HG02938 (cell line): Measurements from ENCODE around the gene TRIM54.

ENCODE experiments used
- ATAC-seq: cut with Tn5 transposase; IDR thresholded peaks from one replicate; pipeline ENCODE4 v1.9.1; 2021; ENCODE audit warnings: mild to moderate bottlenecking, moderate library complexity; ENCODE audit not compliant: unreplicated experiment

TRIM54 gene, protein sequence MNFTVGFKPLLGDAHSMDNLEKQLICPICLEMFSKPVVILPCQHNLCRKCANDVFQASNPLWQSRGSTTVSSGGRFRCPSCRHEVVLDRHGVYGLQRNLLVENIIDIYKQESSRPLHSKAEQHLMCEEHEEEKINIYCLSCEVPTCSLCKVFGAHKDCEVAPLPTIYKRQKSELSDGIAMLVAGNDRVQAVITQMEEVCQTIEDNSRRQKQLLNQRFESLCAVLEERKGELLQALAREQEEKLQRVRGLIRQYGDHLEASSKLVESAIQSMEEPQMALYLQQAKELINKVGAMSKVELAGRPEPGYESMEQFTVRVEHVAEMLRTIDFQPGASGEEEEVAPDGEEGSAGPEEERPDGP

DNA sequence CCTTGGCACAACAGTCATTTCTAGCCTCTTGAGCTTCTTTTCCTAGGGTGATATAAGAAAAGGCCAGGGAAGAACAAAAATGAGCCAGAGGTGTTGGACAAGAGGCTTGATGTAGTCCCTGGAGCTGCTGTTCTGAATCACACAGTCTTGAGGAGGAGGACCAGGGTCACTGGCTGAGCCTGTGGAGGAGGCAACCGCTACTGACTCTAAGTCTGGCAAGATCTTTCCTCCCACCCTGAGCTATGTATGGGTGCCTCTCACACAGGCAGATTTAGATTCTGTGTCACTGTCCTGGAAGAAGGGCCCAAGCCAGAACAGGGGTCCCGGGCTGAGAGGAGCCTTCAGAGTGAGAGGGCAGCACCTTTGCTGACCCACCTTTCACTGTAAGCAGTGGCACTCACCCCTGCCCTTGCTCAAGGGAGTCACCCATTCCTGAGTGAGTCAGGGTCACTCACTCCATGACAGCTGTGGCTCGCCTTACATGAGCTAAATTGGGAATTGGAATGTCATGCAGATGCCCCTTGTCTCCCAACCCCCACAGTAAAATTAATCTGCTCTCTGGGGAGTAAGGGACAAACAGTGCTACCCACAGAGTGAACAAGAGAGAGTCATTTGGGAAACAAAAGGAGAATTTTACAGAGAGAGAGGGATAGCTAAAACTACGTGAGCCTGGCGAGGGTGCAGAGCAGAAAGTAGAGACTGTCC is at the start of gene TRIM54:
TRIM54 (plus strand) TSS at position 575 of the 705 bp plus-strand sequence. CDS start 303 bp downstream, outside the sequence.
- ATAC-seq = no peak

DNA sequence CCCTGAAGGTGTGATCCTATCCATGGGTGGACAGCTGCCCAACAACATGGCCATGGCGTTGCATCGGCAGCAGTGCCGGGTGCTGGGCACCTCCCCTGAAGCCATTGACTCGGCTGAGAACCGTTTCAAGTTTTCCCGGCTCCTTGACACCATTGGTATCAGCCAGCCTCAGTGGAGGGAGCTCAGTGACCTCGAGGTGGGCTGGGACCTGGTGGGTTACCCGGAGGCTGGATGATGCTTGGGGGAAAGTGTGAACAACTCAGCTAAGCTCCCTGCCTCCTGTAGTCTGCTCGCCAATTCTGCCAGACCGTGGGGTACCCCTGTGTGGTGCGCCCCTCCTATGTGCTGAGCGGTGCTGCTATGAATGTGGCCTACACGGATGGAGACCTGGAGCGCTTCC is 48.9 kb upstream of the TRIM54 start:
- ATAC-seq = no peak

DNA sequence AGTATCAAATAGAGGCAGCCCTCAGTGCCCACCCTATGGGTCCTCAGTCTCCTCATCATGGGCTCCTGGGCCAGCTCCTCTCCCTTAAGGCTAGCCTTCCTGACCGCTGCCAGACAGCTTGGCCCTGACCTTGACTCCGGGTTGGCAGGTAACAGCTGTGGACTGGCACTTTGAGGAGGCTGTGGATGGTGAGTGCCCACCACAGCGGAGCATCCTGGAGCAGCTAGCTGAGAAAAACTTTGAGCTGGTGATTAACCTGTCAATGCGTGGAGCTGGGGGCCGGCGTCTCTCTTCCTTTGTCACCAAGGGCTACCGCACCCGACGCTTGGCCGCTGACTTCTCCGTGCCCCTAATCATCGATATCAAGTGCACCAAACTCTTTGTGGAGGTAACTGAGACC is 46.1 kb upstream of the TRIM54 start:
- ATAC-seq = no peak

- ATAC-seq = no peak
These were observed 45.6 kb upstream of the TRIM54 start for GRCh38 chr2:27236626-27237025.

GRCh38 chr2:27237341-27237945 is 44.8 kb upstream of the TRIM54 start:
- no peak for ATAC-seq

- ATAC-seq = no peak
These were observed 43.3 kb upstream of the TRIM54 start for GRCh38 chr2:27238976-27239375.

DNA sequence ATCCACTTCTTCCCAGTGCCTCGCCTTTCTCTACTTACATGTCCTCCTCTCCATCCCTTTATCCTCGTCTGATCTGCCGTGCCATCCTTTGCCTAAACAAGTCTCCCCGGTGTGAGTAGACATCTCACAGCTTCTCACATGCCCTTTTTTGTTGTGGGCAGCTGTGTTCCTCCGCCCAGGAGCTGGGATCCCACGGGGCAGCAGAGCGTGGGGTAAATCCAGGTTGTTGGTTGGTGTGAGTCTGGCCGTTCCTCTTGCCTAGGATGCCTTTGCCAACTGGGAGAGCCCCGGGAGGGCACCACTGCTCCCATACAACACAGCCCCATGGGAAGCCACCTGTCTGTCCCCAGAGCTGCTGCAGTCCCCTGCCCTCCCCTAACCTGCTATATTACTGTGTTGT is 41.8 kb upstream of the TRIM54 start:
- ATAC-seq = no peak

GRCh38 chr2:27241761-27242613 is 40.2 kb upstream of the TRIM54 start:
- ATAC-seq = no peak

DNA sequence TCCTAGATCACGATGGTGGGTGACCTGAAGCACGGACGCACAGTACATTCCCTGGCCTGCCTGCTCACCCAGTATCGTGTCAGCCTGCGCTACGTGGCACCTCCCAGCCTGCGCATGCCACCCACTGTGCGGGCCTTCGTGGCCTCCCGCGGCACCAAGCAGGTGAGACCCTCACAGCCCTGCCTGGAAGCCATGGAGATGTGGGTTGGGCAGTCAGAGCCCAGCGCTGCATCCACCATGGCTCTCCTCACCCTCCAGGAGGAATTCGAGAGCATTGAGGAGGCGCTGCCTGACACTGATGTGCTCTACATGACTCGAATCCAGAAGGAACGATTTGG is 39.6 kb upstream of the TRIM54 start:
- no peak for ATAC-seq

DNA sequence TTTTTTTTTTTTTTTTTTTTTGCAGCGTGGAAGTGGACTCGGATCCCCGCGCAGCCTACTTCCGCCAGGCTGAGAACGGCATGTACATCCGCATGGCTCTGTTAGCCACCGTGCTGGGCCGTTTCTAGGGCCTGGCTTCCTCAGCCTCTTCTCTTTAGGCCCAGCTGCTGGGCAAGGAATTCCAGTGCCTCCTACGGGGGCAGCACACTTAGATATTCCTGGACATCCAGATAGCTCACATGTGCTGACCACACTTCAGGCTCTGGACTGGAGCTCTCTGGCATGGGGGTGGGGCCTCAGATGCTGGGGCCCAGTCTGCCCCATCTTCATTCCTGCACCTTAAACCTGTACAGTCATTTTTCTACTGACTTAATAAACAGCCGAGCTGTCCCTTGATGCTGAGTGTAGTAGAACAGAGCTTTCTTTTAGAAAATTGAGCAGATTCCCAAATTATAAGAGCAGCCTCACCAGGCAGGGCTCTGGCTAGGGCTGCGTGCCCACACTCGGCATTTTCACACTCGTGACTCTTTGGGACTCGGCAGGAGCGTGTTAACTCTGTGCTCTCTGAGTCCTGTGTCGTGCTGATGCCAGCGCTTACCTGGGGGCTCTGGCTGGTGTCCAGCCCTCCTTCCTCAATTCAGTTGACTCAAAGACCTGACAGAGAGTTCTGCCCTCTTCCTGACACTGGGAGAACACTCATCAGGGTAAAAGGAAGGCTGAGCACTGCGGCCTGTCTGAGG is 38.7 kb upstream of the TRIM54 start:
- ATAC-seq = no peak

GRCh38 chr2:27245116-27245515 is 37.1 kb upstream of the TRIM54 start:
- no peak for ATAC-seq

DNA sequence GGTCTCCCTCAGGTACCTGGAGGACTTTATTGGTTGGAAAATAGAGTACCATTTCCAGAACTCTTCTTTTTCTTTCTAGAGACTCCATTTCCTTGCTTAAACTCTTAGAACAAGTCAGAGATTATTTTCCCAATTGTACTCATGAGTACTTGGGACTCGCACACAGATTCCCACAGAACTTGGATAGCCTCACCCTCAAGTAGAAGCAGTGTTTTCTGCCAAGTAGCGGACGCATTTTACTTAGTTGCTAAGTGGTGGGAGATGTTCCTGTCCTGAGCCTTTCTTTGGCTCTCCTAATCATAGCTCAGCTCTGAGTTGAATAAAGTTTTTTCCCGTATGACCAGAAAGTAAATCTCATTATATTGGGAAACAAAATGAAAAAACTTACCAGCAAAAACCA is 36.6 kb upstream of the TRIM54 start:
- no peak for ATAC-seq

- no peak for ATAC-seq
These were observed 34.3 kb upstream of the TRIM54 start for GRCh38 chr2:27247893-27248292.

- no peak for ATAC-seq
These were observed 32.9 kb upstream of the TRIM54 start for GRCh38 chr2:27249159-27249890.

DNA sequence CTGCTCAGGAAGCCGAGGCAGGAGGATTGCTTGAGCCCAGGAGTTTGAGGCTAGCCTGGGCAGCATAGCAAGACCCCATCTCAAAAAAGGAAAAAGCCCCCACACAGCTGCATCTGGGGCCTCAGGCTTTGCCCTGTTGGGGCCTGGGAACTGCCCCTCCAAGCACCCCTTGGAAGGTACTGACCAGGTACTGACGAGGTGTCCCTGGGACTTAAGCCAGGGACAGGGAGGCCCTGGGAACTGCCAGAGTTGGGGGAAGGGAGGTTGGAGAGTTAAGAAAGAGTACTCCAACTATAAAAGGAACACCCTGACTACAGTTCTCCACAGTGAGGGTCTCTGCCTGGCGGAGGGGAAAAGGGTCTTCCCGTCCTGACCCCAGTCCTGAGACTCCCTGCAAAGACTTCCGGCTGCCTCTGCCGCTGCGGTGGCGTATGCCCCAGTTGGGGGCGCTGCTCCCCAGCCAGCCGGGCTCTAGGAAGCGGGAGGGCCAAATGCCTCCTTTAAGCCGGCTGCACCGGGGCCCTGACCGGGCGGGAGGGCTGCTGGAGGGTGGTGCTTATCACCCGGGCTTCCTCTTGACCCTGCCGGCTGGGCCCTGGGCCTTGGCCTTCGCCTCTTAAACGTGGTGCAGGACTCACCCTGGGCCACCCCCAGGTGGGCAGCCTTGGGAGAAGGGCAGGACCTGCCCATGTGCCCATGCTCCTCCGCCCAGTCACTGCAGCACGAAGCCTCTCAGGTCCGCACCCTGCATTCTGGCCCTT is 32.2 kb upstream of the TRIM54 start:
- no peak for ATAC-seq

DNA sequence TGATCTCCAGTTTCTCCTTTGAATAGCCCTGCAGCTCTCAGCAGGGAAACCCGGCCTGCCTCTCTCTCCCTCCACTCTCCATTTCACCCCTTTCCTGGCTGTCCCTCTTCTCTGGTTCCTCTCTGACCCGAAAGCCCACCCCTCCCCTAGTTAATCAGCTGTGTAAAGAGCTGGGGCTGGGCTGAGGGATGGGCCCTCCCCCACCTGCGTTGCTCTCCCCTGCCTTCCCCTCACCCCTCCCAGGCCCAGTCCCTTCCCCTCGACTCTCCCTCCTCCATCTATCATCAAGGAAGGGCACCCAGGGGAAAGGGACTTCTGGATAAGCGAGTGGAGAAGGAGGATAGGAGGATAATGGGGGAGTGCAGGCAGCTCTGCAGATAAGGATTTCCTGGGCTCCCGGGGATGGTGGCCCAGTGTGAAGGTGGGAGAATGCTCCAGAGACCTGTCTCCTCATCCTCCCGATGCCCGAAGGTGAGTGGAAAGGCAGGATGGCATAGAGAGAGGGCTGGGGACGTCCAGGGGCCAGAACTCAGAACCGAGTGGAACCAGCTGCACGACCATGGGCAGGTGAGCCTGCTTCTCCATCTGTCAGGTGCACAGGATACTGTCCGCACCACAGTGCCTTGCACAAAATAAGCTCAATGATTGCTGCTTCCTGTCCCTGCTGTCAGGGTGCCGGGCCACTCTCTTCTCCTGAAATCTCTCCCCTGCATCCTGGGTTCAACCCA is 31.4 kb upstream of the TRIM54 start:
- ATAC-seq = no peak

DNA sequence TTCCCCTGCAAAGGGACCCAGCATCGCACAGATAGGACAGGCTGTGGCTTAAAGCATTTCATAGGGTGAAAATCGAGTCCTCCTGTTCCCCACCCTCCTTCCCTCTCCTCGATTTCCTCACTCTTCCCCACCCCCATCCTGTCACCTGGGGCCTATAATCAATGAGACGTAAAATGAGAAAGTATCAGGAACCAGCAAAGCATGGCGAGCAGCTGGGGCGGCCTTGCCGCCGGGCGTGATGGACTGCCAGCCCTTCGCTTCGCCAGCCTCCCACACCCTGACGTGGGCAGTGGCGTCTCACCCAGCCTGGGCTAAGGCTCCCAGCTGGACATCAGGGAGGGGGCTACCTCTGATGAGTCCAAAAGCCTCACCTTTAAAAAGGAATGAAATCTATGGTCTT is 30.5 kb upstream of the TRIM54 start:
- ATAC-seq = no peak

DNA sequence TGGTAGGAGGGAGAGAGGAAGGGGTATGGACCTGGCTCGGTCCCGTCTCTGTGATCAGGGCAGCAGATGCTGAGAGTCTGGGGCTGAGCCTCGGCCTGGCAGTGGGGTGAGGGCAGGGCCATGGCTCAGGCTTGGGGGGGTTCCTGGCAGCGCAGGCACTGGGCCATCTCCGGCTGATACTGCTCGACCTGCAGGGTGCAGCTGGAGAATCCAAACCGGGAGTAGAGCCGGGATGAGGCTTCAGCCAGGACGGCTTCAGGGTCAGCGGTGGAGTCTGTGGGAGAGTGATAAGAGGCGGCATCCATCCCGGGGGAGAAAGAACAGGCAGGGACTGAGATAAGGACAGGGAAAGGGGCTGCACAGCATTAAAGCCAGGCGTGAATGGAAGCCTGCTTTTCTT is 27.0 kb upstream of the TRIM54 start:
- ATAC-seq = no peak

- ATAC-seq = no peak
These were observed 26.6 kb upstream of the TRIM54 start for GRCh38 chr2:27255660-27256059.
